GM12874 (cell line): ENCODE data around the gene SDS.

Source experiments
- TF ChIP-seq, protein P1 (sequence below): IDR thresholded peaks from 2 replicates; pipeline ENCODE4 v1.5.1; 2011; ENCODE audit warnings: low read depth, mild to moderate bottlenecking, control low read depth, low read length, moderate library complexity; ENCODE audit not compliant: insufficient read depth

SDS gene

DNA sequence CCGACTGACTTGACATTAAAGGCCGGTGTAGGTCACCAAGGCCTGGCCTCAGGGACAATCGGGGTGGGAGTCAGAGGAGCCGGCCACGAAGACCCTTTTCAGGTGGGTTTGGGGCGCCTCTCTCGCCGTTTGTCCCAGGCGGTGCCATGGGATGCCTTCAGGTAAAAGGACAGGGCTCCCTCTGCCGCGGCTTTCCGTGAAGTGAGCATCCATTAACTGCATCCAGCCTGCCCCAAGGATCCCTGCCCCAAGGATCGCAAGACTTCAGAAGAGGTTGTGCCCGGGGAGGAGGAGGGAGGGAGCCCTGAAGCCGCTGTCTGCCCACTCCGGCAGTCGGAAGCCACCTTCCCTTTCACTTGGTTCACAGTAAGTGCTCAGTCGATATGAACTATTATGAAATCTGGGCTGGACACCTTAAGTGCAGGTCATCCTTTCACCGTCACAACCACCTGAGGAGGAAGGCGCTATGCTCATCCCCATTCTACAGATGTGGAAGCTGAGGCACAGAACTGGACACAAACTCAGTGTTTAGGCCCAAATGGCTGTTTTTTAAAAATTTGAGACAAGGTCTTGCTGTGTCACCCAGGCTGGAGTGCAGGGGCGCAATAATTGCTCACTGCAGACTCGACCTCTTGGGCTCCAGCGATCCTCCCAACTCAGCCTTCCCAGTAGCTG is 964 bp downstream of the SDS start:
- TF ChIP-seq, protein P1, sequence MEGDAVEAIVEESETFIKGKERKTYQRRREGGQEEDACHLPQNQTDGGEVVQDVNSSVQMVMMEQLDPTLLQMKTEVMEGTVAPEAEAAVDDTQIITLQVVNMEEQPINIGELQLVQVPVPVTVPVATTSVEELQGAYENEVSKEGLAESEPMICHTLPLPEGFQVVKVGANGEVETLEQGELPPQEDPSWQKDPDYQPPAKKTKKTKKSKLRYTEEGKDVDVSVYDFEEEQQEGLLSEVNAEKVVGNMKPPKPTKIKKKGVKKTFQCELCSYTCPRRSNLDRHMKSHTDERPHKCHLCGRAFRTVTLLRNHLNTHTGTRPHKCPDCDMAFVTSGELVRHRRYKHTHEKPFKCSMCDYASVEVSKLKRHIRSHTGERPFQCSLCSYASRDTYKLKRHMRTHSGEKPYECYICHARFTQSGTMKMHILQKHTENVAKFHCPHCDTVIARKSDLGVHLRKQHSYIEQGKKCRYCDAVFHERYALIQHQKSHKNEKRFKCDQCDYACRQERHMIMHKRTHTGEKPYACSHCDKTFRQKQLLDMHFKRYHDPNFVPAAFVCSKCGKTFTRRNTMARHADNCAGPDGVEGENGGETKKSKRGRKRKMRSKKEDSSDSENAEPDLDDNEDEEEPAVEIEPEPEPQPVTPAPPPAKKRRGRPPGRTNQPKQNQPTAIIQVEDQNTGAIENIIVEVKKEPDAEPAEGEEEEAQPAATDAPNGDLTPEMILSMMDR, result no peak

DNA sequence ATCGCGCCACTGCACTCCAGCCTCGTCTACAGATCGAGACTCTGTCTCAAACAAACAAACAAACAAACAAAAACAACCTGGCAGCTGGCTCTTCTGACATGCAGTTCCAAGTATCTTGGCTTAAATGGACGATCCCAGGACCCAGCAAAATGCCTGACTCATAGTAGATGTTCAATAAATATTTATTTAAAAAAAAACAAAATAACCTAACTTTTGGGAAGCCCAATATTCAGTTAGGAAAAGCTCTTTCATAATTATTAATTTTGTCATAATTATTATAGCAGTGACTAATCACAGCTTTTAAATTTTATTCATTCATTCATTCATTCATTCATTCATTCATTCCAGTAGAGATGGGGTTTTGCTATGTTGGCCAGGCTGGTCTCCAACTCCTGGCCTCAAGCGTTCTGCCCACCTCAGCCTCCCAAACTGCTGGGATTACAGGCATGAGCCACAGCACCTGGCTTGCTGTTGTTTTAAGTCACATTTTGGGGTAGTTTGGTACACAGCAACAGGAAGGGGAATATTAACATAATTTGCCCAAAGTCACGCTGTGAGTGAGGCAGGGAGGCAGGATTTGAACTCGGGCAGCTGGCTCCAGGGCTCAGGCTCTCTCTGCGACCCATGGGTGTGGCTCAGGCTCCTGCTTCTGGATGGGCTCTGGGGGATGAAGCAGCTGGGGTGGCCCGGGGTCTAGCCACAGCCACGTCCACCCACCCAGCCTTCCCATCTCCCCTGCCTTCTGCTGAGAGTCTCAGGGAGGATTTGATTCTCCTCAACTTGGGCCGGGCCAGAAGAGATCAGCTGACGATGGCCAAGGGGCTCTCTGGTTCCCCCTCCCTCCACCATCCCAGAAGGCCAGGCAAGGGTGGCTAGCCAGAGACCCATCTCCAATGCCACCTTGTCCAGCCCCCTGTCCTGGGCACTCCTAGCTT is 2.4 kb downstream of the SDS start:
- TF ChIP-seq, protein P1, result no peak

DNA sequence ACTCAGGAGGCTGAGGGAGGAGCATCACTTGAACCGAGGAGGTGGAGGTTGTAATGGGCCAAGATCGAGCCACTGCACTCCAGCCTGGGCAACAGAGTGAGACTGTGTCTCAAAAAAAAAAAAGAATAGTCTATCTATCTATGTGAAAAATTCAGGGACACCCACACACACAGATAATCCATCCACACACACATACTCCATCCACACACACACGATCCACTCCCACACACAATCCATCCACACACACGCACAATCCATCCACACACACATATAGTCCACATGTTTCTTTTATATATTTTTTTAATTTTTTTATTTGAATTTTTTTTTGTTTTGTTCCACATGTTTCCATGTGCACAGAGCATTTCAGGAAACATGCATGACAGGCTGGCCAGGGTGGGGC is 3.3 kb downstream of the SDS start:
- TF ChIP-seq, protein P1, result no peak

DNA sequence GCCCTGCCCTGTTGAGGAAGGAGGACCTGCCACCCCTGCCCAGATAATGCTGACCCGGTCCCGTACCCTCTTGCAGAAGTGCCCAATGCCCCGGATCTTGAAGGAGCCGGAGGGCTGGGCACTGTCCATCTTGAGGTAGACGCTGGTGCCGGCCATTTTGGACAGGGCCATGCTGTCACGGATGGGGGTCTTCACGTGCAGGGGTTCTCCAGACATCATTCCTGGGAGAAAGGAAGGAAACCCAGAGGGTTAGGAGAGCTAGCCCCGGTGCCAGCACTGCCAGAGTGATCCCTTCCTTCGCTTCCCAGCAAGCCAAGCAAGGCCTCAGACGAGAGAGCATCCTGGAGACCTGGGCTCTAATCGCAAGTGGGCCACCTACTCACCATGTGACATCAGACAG is 4.2 kb downstream of the SDS start:
- TF ChIP-seq, protein P1, result no peak

DNA sequence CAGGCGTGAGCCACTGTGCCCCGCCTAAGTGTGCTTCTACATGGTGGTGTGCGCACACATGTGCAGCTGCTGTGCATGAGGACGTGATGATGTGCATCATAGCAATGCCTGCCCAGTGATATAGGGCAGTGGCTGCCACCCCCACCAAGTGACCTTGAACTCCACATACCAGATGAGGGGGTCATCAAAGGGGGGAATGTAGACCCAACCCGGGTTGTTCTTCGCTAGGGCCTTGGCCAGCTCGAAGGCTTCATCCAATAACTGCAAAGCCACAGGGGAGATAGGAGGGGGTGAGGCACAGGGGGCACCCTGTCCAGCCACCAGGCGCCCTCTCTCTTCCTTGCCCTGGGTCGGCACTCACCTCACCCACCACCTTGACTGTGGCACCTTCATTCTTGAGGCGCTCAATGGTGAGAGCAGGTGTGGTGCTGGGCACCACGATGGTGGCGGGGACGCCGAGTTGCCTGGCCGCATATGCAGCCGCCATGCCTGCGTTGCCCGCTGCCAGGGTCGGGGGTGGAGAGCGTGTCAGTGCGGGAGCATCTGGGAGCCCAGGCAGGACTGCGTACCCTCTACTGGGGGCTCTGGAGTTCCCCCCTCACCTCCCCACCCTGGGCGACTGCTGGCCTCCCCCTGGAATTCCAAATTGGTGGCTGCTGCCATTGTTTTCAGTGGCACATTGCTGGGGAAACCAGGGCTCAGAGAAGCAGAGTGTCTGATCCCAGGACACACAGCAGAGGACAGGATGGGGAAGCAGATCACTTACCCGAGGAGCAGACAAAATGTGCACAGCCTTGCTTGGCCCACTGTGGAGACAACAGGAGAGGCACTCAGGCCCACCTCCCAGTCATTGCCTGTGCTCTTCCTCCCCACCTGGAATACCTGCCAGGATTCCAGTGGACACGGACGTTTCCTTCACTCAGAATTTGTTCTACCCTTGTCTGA is 5.1 kb downstream of the SDS start:
- TF ChIP-seq, protein P1, result no peak

DNA sequence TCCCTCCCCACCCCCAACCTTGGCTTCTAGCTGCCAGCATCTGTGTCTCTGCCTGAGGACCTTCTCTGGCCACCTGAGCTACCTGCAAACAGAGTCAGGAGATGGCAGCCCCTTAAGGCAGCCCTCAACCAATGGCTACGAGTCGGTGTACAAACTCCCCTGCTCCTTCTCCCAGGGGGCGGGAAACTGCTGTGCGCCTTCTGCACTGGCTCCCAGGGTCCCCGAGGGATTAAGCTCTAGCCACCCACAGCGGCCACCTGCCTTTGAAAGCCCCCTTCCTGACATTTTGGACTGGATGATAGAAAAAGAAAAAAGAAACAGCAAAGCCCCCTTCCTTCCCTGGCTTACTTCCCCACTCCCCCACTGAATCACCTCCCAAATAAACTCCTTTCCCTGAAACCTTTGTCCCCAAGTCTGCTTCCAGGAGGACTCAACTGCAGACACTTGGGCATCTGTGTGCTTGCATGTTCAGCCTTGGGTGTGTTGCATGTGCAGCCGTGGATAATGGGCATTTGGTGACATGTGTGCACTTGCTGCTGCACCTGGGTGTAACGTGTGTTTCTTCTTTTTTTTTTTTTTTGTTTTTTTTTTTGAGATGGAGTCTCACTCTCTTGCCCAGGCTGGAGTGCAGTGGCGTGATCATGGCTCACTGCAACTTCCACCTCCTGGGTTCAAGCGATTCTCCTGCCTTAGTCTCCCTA is 6.0 kb downstream of the SDS start:
- TF ChIP-seq, protein P1, result no peak
